ENCODE data around the gene GCH1. TPM values are rescaled to one million over a fixed set of nuclear protein-coding genes. Genes with fewer than 3 reads are reported as not detected.
A peak's percentile ranks its signal among the peaks of the same experiment; 100 is the strongest.
"Not testable (repeated sequence)": the region's sequence is repeated elsewhere in the genome, so short reads cannot be mapped to it uniquely, and the experiment has no call there.

Gene GCH1
- total RNA-seq, 1 donor from 2014 or later, result 1.9 TPM

GRCh38 chr14:54881235-54881760 is 21.3 kb downstream of the GCH1 start:
- DNase-seq (no peak), ATAC-seq (ENCODE audit: poor library complexity) (peak; percentile 66)
- intact Hi-C loops (cut with DNase I), result no loop called here

DNA sequence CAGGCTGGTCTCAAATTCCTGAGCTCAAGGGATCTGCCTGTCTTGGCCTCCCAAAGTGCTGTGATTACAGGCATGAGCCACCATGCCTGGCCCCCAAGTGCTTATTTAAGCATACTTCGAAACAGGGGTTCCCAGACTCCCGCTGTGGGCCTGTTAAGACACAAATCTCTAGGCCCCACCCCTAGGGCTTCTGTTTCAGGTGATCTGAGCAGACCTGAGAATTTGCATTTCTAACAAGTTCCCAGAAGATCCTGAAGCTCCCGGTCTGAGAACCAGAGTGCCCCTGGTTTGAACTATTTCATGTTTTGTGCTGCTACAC is 25.0 kb downstream of the GCH1 start:
- ATAC-seq (ENCODE audit: poor library complexity), result no peak
- no peak for DNase-seq
- intact Hi-C loops (cut with DNase I), result no loop called here

GRCh38 chr14:54877015-54877702 is 25.5 kb downstream of the GCH1 start:
- DNase-seq (no peak), ATAC-seq (ENCODE audit: poor library complexity) (no peak)
- intact Hi-C loops (cut with DNase I), result no loop called here

- ATAC-seq (ENCODE audit: poor library complexity); intact Hi-C loops (cut with DNase I); DNase-seq: not testable (repeated sequence)
Observed at GRCh38 chr14:54875648-54876047, 27.0 kb downstream of the GCH1 start.

GRCh38 chr14:54870154-54871090 is 32.2 kb downstream of the GCH1 start:
- DNase-seq; intact Hi-C loops (cut with DNase I); ATAC-seq (ENCODE audit: poor library complexity): not testable (repeated sequence)

GRCh38 chr14:54867011-54867410 is 35.6 kb downstream of the GCH1 start:
- no peak for ATAC-seq (ENCODE audit: poor library complexity)
- intact Hi-C loops (cut with DNase I), result no loop called here
- DNase-seq, result no peak

GRCh38 chr14:54866588-54866987 is 36.0 kb downstream of the GCH1 start:
- intact Hi-C loops (cut with DNase I), result no loop called here
- no peak for ATAC-seq (ENCODE audit: poor library complexity)
- no peak for DNase-seq

- ATAC-seq (ENCODE audit: poor library complexity) (no peak), DNase-seq (no peak)
- intact Hi-C loops (cut with DNase I), result no loop called here
Observed at GRCh38 chr14:54864526-54864925, 38.1 kb downstream of the GCH1 start.

GRCh38 chr14:54857830-54858269 is 44.8 kb downstream of the GCH1 start:
- intact Hi-C loops (cut with DNase I), result no loop called here

DNA sequence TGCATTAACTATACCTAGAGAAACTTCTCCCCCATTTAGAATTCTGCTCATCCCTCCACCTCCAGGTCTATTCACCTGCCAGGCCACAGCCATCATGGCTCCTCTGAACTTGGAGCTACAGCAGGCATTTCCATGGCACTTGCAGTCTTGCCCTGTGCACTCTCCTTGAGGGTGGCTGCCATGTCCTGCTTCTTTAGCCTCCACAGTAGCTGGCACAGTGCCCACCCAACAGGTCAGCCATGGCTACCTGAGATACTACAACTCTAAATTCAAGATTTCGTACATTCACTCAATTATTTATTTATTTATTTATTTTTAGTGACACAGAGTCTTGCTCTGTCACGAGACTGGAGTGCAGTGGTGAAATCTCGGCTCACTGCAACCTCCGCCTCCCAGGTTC is 46.5 kb downstream of the GCH1 start:
- ATAC-seq (ENCODE audit: poor library complexity), result no peak
- intact Hi-C loops (cut with DNase I), result no loop called here
- DNase-seq, result no peak

More at GRCh38 chr14:54857830-54858269, 44.8 kb downstream of the GCH1 start:
- ATAC-seq (ENCODE audit: poor library complexity) (peak; percentile 89), DNase-seq (no peak)

DNA sequence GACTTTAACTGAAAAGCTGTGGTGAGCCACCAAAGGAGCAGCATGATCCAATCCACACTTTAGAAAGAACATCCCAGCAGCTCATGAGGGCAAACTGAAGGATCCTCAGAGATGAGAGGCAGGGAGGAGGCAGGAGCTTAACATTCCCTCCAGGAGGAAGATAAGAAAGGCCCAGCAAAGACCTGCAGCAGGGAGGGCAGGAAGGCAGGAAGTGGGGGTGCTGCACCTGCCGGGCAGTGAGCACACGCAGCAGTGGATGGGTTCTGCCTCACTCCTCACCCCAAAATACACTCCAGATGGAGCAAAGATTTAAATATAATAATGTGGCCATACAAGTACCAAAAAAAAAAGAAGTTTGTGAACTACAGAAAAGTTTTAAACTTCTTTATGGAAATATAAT is 48.4 kb downstream of the GCH1 start:
- intact Hi-C loops (cut with DNase I), result no loop called here

GRCh38 chr14:54853339-54853738 is 49.3 kb downstream of the GCH1 start:
- ATAC-seq (ENCODE audit: poor library complexity) (no peak), DNase-seq (no peak)
- intact Hi-C loops (cut with DNase I), result no loop called here

More for the DNA sequence above, 48.4 kb downstream of the GCH1 start:
- no peak for ATAC-seq (ENCODE audit: poor library complexity)
- no peak for DNase-seq

DNA sequence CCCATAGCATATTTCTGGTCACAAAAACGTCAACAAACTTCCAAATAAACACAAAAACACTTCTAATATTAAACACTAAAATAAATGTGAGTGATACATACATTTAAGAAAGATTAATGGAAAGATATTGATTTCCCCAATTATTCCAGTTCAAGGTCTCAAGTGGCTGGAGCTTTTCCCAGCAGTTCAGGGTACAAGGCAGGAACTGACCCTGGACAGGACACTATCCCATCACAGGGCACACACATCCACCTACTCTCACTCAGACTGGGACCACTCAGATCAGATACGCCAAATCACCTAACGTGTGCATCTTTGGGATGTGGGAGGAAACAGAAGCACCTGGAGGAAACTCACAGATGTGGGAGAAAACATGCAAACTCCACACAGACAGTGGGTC is 50.4 kb downstream of the GCH1 start:
- DNase-seq, result no peak
- no peak for ATAC-seq (ENCODE audit: poor library complexity)

GRCh38 chr14:54848910-54849309 is 53.7 kb downstream of the GCH1 start:
- ATAC-seq (ENCODE audit: poor library complexity) (no peak), DNase-seq (no peak)
- intact Hi-C loops (cut with DNase I), result no loop called here

More for the DNA sequence above, 50.4 kb downstream of the GCH1 start:
- intact Hi-C loops (cut with DNase I), result no loop called here

DNA sequence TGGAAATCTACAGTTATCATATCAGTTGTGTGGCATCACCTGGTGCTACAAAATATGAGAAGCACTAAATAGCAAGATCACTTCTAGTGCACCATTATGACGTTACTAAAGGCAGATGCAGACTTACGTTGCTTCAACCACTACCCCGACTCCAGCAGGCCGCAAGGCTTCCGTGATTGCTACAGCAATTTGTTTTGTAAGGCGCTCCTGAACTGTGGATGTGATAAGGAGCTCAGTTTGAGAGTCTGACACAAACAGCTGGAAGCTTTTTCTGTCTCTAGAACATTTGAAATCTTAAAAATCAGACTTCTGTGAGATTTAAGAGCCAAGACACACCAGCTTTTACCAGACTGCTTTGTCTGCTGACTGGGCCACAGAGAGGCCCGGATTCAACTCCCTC is 57.0 kb downstream of the GCH1 start:
- ATAC-seq (ENCODE audit: poor library complexity), result no peak
- intact Hi-C loops (cut with DNase I), result no loop called here

GRCh38 chr14:54844479-54844878 is 58.1 kb downstream of the GCH1 start:
- intact Hi-C loops (cut with DNase I), result no loop called here
- DNase-seq (no peak), ATAC-seq (ENCODE audit: poor library complexity) (no peak)

More for the DNA sequence above, 57.0 kb downstream of the GCH1 start:
- no peak for DNase-seq

DNA sequence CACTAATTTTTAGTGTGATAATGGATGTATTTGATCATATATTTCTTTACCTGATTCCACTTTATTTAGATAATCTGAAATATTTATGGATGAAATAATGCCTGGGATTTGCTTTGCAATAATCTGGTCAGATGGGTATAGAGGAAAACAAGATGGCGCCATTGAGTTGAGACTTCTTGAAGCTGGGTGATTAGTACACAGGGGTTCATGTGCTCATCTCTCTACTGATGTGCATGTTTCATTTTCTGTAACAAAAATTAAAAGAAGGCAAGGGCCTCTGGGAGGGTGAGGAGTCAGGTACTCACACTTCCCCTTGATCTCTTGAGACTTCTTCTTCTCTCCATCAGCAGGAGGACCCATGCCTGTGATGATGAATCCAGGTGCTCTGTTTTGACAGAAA is 61.8 kb downstream of the GCH1 start:
- DNase-seq (no peak), ATAC-seq (ENCODE audit: poor library complexity) (no peak)
- intact Hi-C loops (cut with DNase I), result no loop called here

- DNase-seq, result no peak
- ATAC-seq (ENCODE audit: poor library complexity), result no peak
- intact Hi-C loops (cut with DNase I), result no loop called here
Observed at GRCh38 chr14:54840336-54840735, 62.3 kb downstream of the GCH1 start.

GRCh38 chr14:54839701-54840119 is 62.9 kb downstream of the GCH1 start:
- intact Hi-C loops (cut with DNase I), result no loop called here
- peak; percentile 52 for ATAC-seq (ENCODE audit: poor library complexity)
- DNase-seq, result no peak

All from Right ventricle myocardium superior (tissue), 1 donor.